HFFc6 (cell line): ENCODE data around the gene GCNT4. TPM values are rescaled to one million over a fixed set of nuclear protein-coding genes. Genes with fewer than 3 reads are reported as not detected.

Experiments used
- DNase-seq: peaks from one replicate; pipeline ENCODE4 v3.0.0-alpha.2; 2018
- H3K27ac Mint-ChIP-seq: 2 replicates; pipeline ENCODE4 v1.8.0; 2020; ENCODE audit warnings: mild to moderate bottlenecking, mixed read lengths
- H3K27me3 Mint-ChIP-seq: 2 replicates; pipeline ENCODE4 v1.8.0; 2021; ENCODE audit warnings: mild to moderate bottlenecking, moderate library complexity, mixed read lengths; ENCODE audit not compliant: insufficient read depth
- H3K36me3 Mint-ChIP-seq: 2 replicates; pipeline ENCODE4 v1.8.0; 2021; ENCODE audit warnings: low read depth, mixed read lengths
- H3K4me1 Mint-ChIP-seq: 2 replicates; pipeline ENCODE4 v1.8.0; 2020; ENCODE audit warnings: low read depth, mixed read lengths
- H3K4me3 Mint-ChIP-seq: 2 replicates; pipeline ENCODE4 v1.8.0; 2020; ENCODE audit warnings: mild to moderate bottlenecking, moderate library complexity, mixed read lengths
- H3K9me3 Mint-ChIP-seq: 2 replicates; pipeline ENCODE4 v1.8.0; 2020; ENCODE audit warnings: mild to moderate bottlenecking, mixed read lengths
- CTCF ChIP-seq: fragments of 200-600 bp; sonication (generic); IDR thresholded peaks from 2 replicates; pipeline ENCODE4 v1.5.0; 2021; ENCODE audit warnings: antibody characterized with exemption, mild to moderate bottlenecking
- total RNA-seq, 6 experiments: library from RNA; stranded (reverse); fragmentation: NEBNext Ultra II Directional; extraction: Animal tissue kit (Norgen Biotek cat#: 25700); gene quantifications; 2 replicates in 1 of 6; 3 replicates in 5 of 6; pipeline ENCODE4 v1.2.3, GENCODE V29; 2021

GCNT4 gene
- total RNA-seq, 6 experiments from 2014 or later, result 4.4 to 11.0 (median 5.4) TPM

DNA sequence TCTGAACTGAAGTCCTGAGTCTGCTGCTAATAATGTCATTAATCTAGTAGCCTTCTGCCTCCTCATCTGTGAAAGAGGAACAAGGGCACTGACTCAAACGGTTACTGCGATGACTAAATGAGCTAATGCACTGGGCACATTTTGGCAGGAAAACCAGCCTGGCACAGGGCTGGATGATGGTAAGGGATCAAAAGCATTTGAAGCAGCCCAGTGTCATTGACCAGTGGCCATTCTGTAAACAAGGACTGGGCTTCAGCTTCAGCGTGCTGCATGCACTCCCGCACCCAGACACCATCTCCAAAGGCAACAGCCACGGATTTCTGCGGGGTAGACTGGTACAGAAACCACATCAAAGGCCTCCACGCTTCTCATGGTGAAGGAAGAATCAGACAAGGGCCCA is 8.0 kb downstream of the GCNT4 start:
- H3K27me3 Mint-ChIP-seq, result peaks cover 2% of the 10 kb centered on the region; the same call in 1 of the 2 replicates
- peaks cover 37% of the 10 kb centered on the region for H3K36me3 Mint-ChIP-seq
- no peaks in the 10 kb centered on the region for H3K9me3 Mint-ChIP-seq
- DNase-seq, result no peak
- H3K4me1 Mint-ChIP-seq, result peaks cover 57% of the 10 kb centered on the region
- H3K27ac Mint-ChIP-seq, result no peak overlapping the region
- no peak for TF ChIP-seq CTCF
- no peak overlapping the region for H3K4me3 Mint-ChIP-seq

DNA sequence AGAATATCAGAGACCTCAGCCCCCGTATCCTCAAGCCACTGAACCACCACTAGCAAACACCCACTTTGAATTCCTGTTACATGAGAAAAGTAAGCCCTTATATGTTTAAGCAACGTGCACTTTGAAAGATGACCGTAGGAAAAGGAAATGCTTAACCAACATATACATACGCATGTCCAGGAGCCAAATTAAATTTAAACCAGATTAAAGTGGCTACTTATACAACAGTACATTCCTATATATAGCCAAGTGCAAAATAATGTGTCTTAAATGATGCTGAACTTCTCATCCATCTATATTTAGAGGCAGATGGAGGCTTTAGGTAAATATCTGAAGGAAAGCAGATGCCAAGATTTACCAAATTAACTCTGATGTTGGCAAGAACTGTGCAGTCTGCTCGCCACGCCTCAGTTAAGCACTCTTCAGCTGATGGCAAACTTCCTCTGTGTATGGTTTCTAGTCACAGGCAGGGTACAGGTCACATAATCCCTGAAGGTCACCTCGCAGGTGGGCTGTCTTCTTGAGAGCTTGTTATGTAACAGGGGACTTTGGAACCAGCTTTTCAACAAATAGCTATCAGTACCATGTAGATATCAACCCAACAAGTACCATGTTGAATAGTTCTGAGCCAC is 8.6 kb downstream of the GCNT4 start:
- Mint-ChIP-seq H3K27ac (no peak overlapping the region), H3K36me3 (peaks cover 37% of the 10 kb centered on the region), H3K4me1 (peaks cover 50% of the 10 kb centered on the region), H3K4me3 (no peak overlapping the region), H3K27me3 (peaks cover 2% of the 10 kb centered on the region; the same call in 1 of the 2 replicates), H3K9me3 (no peaks in the 10 kb centered on the region)
- no peak for TF ChIP-seq CTCF
- DNase-seq, result no peak

DNA sequence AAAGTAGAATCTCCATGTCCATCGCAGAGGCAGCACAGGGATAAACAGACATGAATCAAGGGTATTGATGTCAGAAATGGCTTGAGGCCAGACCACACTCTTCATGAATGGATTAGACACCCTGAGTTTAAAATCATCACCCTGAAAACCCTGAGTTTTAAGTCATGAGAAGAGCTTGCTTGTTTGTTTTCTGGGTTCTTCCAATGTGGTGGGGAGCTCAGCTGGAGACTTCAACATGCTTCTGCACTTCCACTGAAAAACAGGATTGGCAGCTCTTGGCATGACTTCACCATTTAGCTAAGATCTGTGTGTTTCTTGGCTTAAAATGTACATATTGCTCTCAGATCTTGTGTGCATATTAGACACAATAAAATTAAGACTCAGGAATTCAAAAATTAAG is 9.8 kb downstream of the GCNT4 start:
- H3K4me3 Mint-ChIP-seq, result no peak overlapping the region
- H3K36me3 Mint-ChIP-seq, result peaks cover 37% of the 10 kb centered on the region
- no peak for DNase-seq
- no peaks in the 10 kb centered on the region for H3K9me3 Mint-ChIP-seq
- no peak for TF ChIP-seq CTCF
- H3K27ac Mint-ChIP-seq, result no peak overlapping the region
- H3K27me3 Mint-ChIP-seq, result peaks cover 2% of the 10 kb centered on the region; the same call in 1 of the 2 replicates
- H3K4me1 Mint-ChIP-seq, result peaks cover 38% of the 10 kb centered on the region

DNA sequence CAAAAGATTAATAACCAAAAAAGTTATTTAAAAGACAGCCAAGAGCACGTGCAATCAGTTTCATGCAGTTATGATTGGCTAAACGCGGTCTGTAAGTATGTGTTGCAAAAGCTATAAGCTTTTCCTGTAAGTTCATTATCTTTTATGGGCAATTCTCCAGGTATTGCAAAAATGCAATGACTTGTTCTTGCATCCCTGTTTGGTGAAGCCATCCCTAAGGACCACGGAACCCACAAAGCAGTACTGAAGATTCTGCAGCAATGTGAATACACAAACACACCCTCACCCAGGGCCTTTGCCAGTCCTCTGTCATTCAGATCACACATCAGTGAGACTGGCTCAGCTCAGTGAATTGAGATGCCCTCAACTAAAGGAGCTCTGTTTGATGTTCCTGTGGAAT is 11.4 kb downstream of the GCNT4 start:
- peaks cover 2% of the 10 kb centered on the region; the same call in 1 of the 2 replicates for H3K27me3 Mint-ChIP-seq
- no peaks in the 10 kb centered on the region for H3K9me3 Mint-ChIP-seq
- peaks cover 40% of the 10 kb centered on the region for H3K4me1 Mint-ChIP-seq

DNA sequence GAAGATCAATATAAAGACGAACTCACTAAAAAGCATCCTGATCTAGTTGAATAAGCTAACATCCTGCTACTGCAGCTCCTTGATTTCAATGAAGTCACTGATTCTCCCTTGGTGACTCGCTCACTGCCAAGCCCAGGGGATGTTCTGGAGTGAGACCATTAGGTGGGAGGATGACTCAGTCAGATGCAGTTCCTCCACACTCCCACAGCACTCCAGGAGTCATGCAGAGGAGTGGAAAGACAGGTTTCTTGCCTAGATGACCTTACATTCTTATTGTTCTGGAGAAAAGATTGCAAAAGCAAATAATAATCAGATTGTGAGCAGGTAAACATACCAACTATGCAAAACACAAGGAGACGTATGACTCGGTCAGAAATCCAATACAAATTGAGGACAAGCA is 15.3 kb downstream of the GCNT4 start:
- Mint-ChIP-seq H3K4me3 (no peak overlapping the region), H3K4me1 (peaks cover 30% of the 10 kb centered on the region), H3K9me3 (no peaks in the 10 kb centered on the region), H3K27ac (peak overlapping the region; percentile 35; the same call in 1 of the 2 replicates), H3K27me3 (no peaks in the 10 kb centered on the region; the same call in none of the 2 replicates), H3K36me3 (no peaks in the 10 kb centered on the region; the same call in 1 of the 2 replicates)
- DNase-seq, result peak; percentile 85
- no peak for TF ChIP-seq CTCF

More for the DNA sequence above, 11.4 kb downstream of the GCNT4 start:
- no peak overlapping the region for H3K4me3 Mint-ChIP-seq
- peaks cover 31% of the 10 kb centered on the region for H3K36me3 Mint-ChIP-seq
- no peak overlapping the region for H3K27ac Mint-ChIP-seq
- TF ChIP-seq CTCF, result no peak
- peak; percentile 45 for DNase-seq
